GM23338 (cell line): ENCODE data around the gene FRMD1.

Source experiments
- CTCF ChIP-seq, 2 experiments: fragments of 200-600 bp in 1 of 2; sonication (generic) in 1 of 2; conservative IDR thresholded peaks; 2 replicates each; pipeline versions ENCODE4 v1.5.1 to v1.6.1; 2016 to 2017; ENCODE audit warnings: antibody characterized with exemption in 2 of 2, low read depth in 2 of 2, mild to moderate bottlenecking in 2 of 2, moderate library complexity in 1 of 2
- EZH2 ChIP-seq: fragments of 200-600 bp; sonication (generic); IDR thresholded peaks from one replicate; pipeline ENCODE4 v1.8.0; 2017; ENCODE audit warnings: antibody characterized with exemption, mild to moderate bottlenecking, low read depth; ENCODE audit not compliant: unreplicated experiment
- EZH2phosphoT487 ChIP-seq: fragments of 200-600 bp; sonication (generic); IDR thresholded peaks from one replicate; pipeline ENCODE4 v1.8.1; 2018; ENCODE audit warnings: antibody characterized with exemption; ENCODE audit not compliant: unreplicated experiment
- JUNB ChIP-seq: IDR thresholded peaks from one replicate; pipeline ENCODE4 v1.6.1; 2016; ENCODE audit warnings: antibody characterized with exemption; ENCODE audit not compliant: unreplicated experiment
- POLR2AphosphoS5 ChIP-seq: IDR thresholded peaks from 2 replicates; pipeline ENCODE4 v1.6.1; 2016; ENCODE audit warnings: antibody characterized with exemption, low read depth
- STAT1 ChIP-seq: IDR thresholded peaks from one replicate; pipeline ENCODE4 v1.6.1; 2016; ENCODE audit warnings: antibody characterized with exemption; ENCODE audit not compliant: unreplicated experiment
- TF ChIP-seq, protein P1 (sequence below): IDR thresholded peaks from one replicate; pipeline ENCODE4 v1.6.1; 2018; ENCODE audit warnings: antibody characterized with exemption; ENCODE audit not compliant: unreplicated experiment

DNA sequence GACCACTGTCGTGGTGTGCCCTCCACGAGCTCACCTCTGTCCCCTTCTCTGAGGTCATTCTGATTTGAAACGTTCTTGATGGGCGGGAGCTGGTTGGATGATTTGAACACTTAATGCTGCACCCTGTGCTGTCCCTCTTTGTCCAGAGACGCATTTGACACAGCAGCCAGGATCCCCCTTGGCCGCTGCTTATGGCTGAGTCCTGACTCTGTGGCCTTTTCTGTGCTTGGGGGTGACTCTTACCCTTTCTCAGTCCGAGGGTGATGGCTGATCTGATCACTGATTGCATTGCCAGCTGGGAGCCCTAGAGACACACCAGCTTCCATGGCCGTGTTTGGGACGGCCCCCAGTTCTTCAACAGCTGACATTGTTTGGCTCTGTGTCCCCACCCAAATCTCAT lies 43.5 kb upstream of the FRMD1 start:
- TF ChIP-seq CTCF (conservative IDR thresholded peaks at IDR 0.05; ENCODE audit: low read depth in 2 of 2) (no peak), JUNB (no peak), POLR2AphosphoS5 (no peak), EZH2 (no peak), EZH2phosphoT487 (no peak), STAT1 (no peak)
- TF ChIP-seq, protein P1, sequence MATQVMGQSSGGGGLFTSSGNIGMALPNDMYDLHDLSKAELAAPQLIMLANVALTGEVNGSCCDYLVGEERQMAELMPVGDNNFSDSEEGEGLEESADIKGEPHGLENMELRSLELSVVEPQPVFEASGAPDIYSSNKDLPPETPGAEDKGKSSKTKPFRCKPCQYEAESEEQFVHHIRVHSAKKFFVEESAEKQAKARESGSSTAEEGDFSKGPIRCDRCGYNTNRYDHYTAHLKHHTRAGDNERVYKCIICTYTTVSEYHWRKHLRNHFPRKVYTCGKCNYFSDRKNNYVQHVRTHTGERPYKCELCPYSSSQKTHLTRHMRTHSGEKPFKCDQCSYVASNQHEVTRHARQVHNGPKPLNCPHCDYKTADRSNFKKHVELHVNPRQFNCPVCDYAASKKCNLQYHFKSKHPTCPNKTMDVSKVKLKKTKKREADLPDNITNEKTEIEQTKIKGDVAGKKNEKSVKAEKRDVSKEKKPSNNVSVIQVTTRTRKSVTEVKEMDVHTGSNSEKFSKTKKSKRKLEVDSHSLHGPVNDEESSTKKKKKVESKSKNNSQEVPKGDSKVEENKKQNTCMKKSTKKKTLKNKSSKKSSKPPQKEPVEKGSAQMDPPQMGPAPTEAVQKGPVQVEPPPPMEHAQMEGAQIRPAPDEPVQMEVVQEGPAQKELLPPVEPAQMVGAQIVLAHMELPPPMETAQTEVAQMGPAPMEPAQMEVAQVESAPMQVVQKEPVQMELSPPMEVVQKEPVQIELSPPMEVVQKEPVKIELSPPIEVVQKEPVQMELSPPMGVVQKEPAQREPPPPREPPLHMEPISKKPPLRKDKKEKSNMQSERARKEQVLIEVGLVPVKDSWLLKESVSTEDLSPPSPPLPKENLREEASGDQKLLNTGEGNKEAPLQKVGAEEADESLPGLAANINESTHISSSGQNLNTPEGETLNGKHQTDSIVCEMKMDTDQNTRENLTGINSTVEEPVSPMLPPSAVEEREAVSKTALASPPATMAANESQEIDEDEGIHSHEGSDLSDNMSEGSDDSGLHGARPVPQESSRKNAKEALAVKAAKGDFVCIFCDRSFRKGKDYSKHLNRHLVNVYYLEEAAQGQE: no peak
